Liver (tissue), 3 donors: ENCODE results near the gene EMX2.

ENCODE experiments used
- ATF3 ChIP-seq: IDR thresholded peaks from 2 replicates; pipeline ENCODE4 v1.6.1; 2016; ENCODE audit warnings: antibody characterized with exemption
- CTCF ChIP-seq: fragments of 150-350 bp; IDR thresholded peaks from 2 replicates; pipeline ENCODE4 v1.5.1; 2017; ENCODE audit warnings: improper control_type of control experiment, low read depth, low read length; ENCODE audit not compliant: missing input control
- GABPA ChIP-seq, 2 donors: IDR thresholded peaks in 1 of 2; conservative IDR thresholded peaks in 1 of 2; 2 replicates each; pipeline ENCODE4 v1.6.1; 2016; ENCODE audit warnings: antibody characterized with exemption in 2 of 2, mild to moderate bottlenecking in 1 of 2, moderate library complexity in 1 of 2
- HNF4G ChIP-seq: IDR thresholded peaks from 2 replicates; pipeline ENCODE4 v1.6.1; 2016; ENCODE audit warnings: antibody characterized with exemption
- RAD21 ChIP-seq, 2 donors: IDR thresholded peaks; 2 replicates each; pipeline ENCODE4 v1.6.1; 2016; ENCODE audit warnings: antibody characterized with exemption in 2 of 2, mild to moderate bottlenecking in 2 of 2
- SP1 ChIP-seq: IDR thresholded peaks from 2 replicates; pipeline ENCODE4 v1.6.1; 2018; ENCODE audit warnings: antibody characterized with exemption, mild to moderate bottlenecking
- TAF1 ChIP-seq: conservative IDR thresholded peaks from 2 replicates; pipeline ENCODE4 v1.6.1; 2016; ENCODE audit warnings: antibody characterized with exemption, mild to moderate bottlenecking
- YY1 ChIP-seq: IDR thresholded peaks from 2 replicates; pipeline ENCODE4 v1.6.1; 2016; ENCODE audit warnings: antibody characterized with exemption, mild to moderate bottlenecking
- TF ChIP-seq, protein P1 (sequence below): IDR thresholded peaks from 2 replicates; pipeline ENCODE4 v1.6.1; 2016; ENCODE audit warnings: antibody characterized with exemption, mild to moderate bottlenecking
- TF ChIP-seq, protein P2 (sequence below): IDR thresholded peaks from 2 replicates; pipeline ENCODE4 v1.6.1; 2016; ENCODE audit warnings: antibody characterized with exemption
- donor health status: healthy.
- donor health status: healthy.

- TF ChIP-seq CTCF (no peak), YY1 (no peak), RAD21 (IDR thresholded peaks at IDR 0.05) (no peak), ATF3 (no peak), HNF4G (no peak), TAF1 (no peak), SP1 (no peak), GABPA (IDR thresholded peaks at IDR 0.05 in 1 of 2, conservative IDR thresholded peaks at IDR 0.05 in 1 of 2) (no peak)
- TF ChIP-seq, protein P1, sequence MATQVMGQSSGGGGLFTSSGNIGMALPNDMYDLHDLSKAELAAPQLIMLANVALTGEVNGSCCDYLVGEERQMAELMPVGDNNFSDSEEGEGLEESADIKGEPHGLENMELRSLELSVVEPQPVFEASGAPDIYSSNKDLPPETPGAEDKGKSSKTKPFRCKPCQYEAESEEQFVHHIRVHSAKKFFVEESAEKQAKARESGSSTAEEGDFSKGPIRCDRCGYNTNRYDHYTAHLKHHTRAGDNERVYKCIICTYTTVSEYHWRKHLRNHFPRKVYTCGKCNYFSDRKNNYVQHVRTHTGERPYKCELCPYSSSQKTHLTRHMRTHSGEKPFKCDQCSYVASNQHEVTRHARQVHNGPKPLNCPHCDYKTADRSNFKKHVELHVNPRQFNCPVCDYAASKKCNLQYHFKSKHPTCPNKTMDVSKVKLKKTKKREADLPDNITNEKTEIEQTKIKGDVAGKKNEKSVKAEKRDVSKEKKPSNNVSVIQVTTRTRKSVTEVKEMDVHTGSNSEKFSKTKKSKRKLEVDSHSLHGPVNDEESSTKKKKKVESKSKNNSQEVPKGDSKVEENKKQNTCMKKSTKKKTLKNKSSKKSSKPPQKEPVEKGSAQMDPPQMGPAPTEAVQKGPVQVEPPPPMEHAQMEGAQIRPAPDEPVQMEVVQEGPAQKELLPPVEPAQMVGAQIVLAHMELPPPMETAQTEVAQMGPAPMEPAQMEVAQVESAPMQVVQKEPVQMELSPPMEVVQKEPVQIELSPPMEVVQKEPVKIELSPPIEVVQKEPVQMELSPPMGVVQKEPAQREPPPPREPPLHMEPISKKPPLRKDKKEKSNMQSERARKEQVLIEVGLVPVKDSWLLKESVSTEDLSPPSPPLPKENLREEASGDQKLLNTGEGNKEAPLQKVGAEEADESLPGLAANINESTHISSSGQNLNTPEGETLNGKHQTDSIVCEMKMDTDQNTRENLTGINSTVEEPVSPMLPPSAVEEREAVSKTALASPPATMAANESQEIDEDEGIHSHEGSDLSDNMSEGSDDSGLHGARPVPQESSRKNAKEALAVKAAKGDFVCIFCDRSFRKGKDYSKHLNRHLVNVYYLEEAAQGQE, result no peak
- TF ChIP-seq, protein P2, sequence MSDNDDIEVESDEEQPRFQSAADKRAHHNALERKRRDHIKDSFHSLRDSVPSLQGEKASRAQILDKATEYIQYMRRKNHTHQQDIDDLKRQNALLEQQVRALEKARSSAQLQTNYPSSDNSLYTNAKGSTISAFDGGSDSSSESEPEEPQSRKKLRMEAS, result no peak
These were observed 1.7 kb upstream of the EMX2 start for GRCh38 chr10:117540640-117541404.
